ENCODE results near the gene LAMA5.

LAMA5 gene

DNA sequence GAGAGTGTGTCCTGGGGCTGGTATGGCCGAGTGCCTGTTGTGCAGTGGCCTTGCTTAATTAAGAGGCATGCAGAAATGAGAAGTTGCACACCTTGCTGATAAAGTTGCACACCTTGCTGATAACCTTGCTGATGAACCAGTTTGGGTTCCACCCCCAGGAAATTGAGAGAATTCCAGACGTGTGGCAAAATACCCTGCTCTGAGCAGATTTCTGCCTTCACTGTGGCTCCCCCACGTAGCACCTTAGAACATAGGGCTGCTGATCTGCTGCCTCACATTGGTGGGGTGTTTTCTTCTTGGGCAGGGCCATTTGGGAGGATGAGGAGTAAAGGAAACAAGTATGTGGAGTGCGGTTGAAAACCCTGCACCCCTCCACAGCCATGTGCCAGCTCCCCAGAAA is 86.8 kb downstream of the LAMA5 start:
- Histone ChIP-seq H3K4me2 (ENCODE audit: insufficient read depth, low read length) (no peak overlapping the region), H3K36me3 (ENCODE audit: insufficient read depth, low read length) (peaks cover 69% of the 10 kb centered on the region), H2AFZ (ENCODE audit: low read depth, low read length) (no peak overlapping the region), H4K20me1 (ENCODE audit: insufficient read depth, low read length) (peaks cover 3% of the 10 kb centered on the region; the same call in 1 of the 2 replicates), H3K9me3 (ENCODE audit: insufficient read depth, low read length, severe bottlenecking) (no peaks in the 10 kb centered on the region), H3K27me3 (ENCODE audit: insufficient read depth, low read length, poor library complexity) (no peaks in the 10 kb centered on the region), H3K4me3 (ENCODE audit: low read depth in 1 of 2, low read length in 2 of 2) (no peak overlapping the region), H3K9ac (ENCODE audit: low read depth, low read length) (no peak overlapping the region), H3K4me1 (ENCODE audit: insufficient read depth, low read length) (no peaks in the 10 kb centered on the region), H3K79me2 (ENCODE audit: insufficient read depth, low read length) (no peaks in the 10 kb centered on the region), H3K27ac (ENCODE audit: low read length) (no peak overlapping the region)
- no peak for TF ChIP-seq EZH2 (IDR thresholded peaks at IDR 0.05; ENCODE audit: borderline replicate concordance, low read depth, low read length, severe bottlenecking)
- TF ChIP-seq, protein P1, sequence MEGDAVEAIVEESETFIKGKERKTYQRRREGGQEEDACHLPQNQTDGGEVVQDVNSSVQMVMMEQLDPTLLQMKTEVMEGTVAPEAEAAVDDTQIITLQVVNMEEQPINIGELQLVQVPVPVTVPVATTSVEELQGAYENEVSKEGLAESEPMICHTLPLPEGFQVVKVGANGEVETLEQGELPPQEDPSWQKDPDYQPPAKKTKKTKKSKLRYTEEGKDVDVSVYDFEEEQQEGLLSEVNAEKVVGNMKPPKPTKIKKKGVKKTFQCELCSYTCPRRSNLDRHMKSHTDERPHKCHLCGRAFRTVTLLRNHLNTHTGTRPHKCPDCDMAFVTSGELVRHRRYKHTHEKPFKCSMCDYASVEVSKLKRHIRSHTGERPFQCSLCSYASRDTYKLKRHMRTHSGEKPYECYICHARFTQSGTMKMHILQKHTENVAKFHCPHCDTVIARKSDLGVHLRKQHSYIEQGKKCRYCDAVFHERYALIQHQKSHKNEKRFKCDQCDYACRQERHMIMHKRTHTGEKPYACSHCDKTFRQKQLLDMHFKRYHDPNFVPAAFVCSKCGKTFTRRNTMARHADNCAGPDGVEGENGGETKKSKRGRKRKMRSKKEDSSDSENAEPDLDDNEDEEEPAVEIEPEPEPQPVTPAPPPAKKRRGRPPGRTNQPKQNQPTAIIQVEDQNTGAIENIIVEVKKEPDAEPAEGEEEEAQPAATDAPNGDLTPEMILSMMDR (IDR thresholded peaks at IDR 0.05; ENCODE audit: borderline replicate concordance, extremely low read depth, low read length, poor library complexity, severe bottlenecking): no peak
- ATAC-seq (ENCODE audit: insufficient read depth, low read depth) (no peak), DNase-seq (no peak)

DNA sequence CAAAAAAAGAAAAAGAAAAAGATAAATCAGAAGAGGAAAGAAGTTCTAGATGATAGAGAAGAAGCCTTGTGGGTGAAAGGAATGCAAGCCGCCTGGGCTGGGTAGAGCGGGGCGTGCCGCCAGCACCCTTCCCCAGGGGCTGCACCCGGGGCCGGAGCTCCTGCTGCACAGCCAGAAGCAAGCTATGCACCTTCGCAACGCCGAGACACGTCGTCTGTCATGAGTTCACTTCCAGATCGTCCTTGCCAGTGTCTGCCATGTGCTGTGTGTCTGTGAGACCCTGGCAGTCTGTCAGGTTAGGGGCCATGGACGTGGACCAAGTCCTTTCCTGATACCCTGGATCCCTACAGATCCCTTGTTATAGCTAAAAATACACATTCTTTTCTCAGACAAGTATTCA is 89.9 kb downstream of the LAMA5 start:
- H3K4me2 ChIP-seq (ENCODE audit: insufficient read depth, low read length): no peak overlapping the region
- H4K20me1 ChIP-seq (ENCODE audit: insufficient read depth, low read length): peaks cover 12% of the 10 kb centered on the region; the same call in 1 of the 2 replicates
- no peaks in the 10 kb centered on the region for H3K4me1 ChIP-seq (ENCODE audit: insufficient read depth, low read length)
- H2AFZ ChIP-seq (ENCODE audit: low read depth, low read length): no peak overlapping the region
- no peak overlapping the region for H3K9ac ChIP-seq (ENCODE audit: low read depth, low read length)
- H3K4me3 ChIP-seq (ENCODE audit: low read depth in 1 of 2, low read length in 2 of 2): no peak overlapping the region
- H3K79me2 ChIP-seq (ENCODE audit: insufficient read depth, low read length): no peaks in the 10 kb centered on the region
- H3K36me3 ChIP-seq (ENCODE audit: insufficient read depth, low read length): peaks cover 74% of the 10 kb centered on the region
- DNase-seq (no peak), ATAC-seq (ENCODE audit: insufficient read depth, low read depth) (no peak)
- no peaks in the 10 kb centered on the region for H3K27me3 ChIP-seq (ENCODE audit: insufficient read depth, low read length, poor library complexity)
- TF ChIP-seq, protein P1 (IDR thresholded peaks at IDR 0.05; ENCODE audit: borderline replicate concordance, extremely low read depth, low read length, poor library complexity, severe bottlenecking): no peak
- no peak for TF ChIP-seq EZH2 (IDR thresholded peaks at IDR 0.05; ENCODE audit: borderline replicate concordance, low read depth, low read length, severe bottlenecking)
- H3K9me3 ChIP-seq (ENCODE audit: insufficient read depth, low read length, severe bottlenecking): no peaks in the 10 kb centered on the region
- H3K27ac ChIP-seq (ENCODE audit: low read length): no peak overlapping the region

DNA sequence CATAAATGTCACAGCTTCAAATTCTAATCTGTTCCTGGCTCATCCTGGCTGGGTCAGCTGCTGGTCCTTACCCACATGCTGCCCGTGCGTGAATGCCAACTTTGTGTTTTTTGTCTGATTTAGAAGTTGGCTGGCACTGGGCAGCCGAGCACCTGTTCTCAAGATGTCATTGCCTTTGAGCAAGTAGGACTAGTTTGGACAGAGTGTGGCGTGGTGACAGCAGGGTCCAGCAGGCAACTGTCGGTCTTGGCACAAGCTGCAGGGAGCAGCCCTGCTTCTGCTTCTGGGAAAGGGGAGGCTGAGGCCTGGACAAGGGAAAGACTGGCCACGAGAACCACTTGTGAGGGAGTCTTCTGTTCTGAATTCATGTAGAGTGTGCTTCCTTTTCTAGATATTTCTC is 90.7 kb downstream of the LAMA5 start:
- TF ChIP-seq, protein P1 (IDR thresholded peaks at IDR 0.05; ENCODE audit: borderline replicate concordance, extremely low read depth, low read length, poor library complexity, severe bottlenecking): no peak
- TF ChIP-seq EZH2 (IDR thresholded peaks at IDR 0.05; ENCODE audit: borderline replicate concordance, low read depth, low read length, severe bottlenecking): no peak
- Histone ChIP-seq H3K27ac (ENCODE audit: low read length) (no peak overlapping the region), H4K20me1 (ENCODE audit: insufficient read depth, low read length) (peaks cover 19% of the 10 kb centered on the region; the same call in 1 of the 2 replicates), H3K27me3 (ENCODE audit: insufficient read depth, low read length, poor library complexity) (no peaks in the 10 kb centered on the region), H2AFZ (ENCODE audit: low read depth, low read length) (no peak overlapping the region), H3K79me2 (ENCODE audit: insufficient read depth, low read length) (no peaks in the 10 kb centered on the region), H3K9me3 (ENCODE audit: insufficient read depth, low read length, severe bottlenecking) (no peaks in the 10 kb centered on the region), H3K36me3 (ENCODE audit: insufficient read depth, low read length) (peaks cover 74% of the 10 kb centered on the region), H3K4me3 (ENCODE audit: low read depth in 1 of 2, low read length in 2 of 2) (no peak overlapping the region), H3K4me2 (ENCODE audit: insufficient read depth, low read length) (no peak overlapping the region), H3K4me1 (ENCODE audit: insufficient read depth, low read length) (no peaks in the 10 kb centered on the region), H3K9ac (ENCODE audit: low read depth, low read length) (no peak overlapping the region)
- ATAC-seq (ENCODE audit: insufficient read depth, low read depth): no peak
- no peak for DNase-seq

DNA sequence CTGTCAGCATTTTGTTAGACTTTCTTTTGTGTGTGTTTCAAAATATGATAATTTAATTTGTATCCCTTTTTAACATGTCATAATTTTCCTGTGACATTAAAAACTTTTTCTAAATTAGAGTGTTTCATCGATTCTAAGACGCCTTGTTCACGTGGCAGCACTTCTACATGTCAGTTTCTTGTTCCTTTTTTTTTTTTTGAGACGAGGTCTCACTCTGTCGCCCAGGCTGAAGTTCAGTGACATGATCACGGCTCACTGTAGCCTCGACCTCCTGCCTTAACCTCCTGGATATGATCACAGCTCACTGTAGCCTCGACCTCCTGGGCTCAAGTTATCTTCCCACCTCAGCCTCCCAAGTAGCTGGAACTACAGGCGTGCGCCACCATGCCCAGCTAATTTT is 91.9 kb downstream of the LAMA5 start:
- ATAC-seq (ENCODE audit: insufficient read depth, low read depth) (no peak), DNase-seq (no peak)
- H3K79me2 ChIP-seq (ENCODE audit: insufficient read depth, low read length): no peaks in the 10 kb centered on the region
- H3K9ac ChIP-seq (ENCODE audit: low read depth, low read length): no peak overlapping the region
- no peak overlapping the region for H3K4me3 ChIP-seq (ENCODE audit: low read depth in 1 of 2, low read length in 2 of 2)
- H2AFZ ChIP-seq (ENCODE audit: low read depth, low read length): no peak overlapping the region
- H3K4me2 ChIP-seq (ENCODE audit: insufficient read depth, low read length): no peak overlapping the region
- peaks cover 63% of the 10 kb centered on the region for H3K36me3 ChIP-seq (ENCODE audit: insufficient read depth, low read length)
- H4K20me1 ChIP-seq (ENCODE audit: insufficient read depth, low read length): peaks cover 19% of the 10 kb centered on the region; the same call in 1 of the 2 replicates
- H3K9me3 ChIP-seq (ENCODE audit: insufficient read depth, low read length, severe bottlenecking): no peaks in the 10 kb centered on the region
- no peaks in the 10 kb centered on the region for H3K4me1 ChIP-seq (ENCODE audit: insufficient read depth, low read length)
- TF ChIP-seq EZH2 (IDR thresholded peaks at IDR 0.05; ENCODE audit: borderline replicate concordance, low read depth, low read length, severe bottlenecking): no peak
- TF ChIP-seq, protein P1 (IDR thresholded peaks at IDR 0.05; ENCODE audit: borderline replicate concordance, extremely low read depth, low read length, poor library complexity, severe bottlenecking): no peak
- no peaks in the 10 kb centered on the region for H3K27me3 ChIP-seq (ENCODE audit: insufficient read depth, low read length, poor library complexity)
- H3K27ac ChIP-seq (ENCODE audit: low read length): no peak overlapping the region
